Amniotic stem cell (primary cell): ENCODE data around the gene PTPRT.

Experiments
- DNase-seq: peaks from one replicate; lab custom pipeline; 2025; lab: John Stamatoyannopoulos, UW

PTPRT gene

DNA sequence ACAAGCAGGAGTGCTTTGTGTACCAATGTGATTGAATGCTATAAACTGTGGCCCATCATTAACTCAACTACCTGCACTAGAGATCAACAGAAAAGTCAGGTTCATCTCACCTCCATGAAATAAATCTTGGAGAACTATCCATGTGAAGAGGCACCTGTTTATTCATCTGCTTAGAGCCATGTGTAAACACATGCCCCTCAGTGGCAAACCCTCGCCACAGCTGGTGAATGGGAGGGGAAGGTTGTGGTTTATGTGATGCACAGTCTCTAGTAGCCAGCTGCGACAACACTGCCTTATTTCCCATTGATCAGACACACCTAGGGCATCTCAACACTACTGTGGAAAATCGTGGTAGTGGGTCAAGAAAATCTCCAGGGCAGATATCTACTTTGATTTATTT, 640.2 kb downstream of the PTPRT start:
- DNase-seq = no peak

GRCh38 chr20:42544926-42545325, 644.8 kb downstream of the PTPRT start:
- DNase-seq = no peak

DNA sequence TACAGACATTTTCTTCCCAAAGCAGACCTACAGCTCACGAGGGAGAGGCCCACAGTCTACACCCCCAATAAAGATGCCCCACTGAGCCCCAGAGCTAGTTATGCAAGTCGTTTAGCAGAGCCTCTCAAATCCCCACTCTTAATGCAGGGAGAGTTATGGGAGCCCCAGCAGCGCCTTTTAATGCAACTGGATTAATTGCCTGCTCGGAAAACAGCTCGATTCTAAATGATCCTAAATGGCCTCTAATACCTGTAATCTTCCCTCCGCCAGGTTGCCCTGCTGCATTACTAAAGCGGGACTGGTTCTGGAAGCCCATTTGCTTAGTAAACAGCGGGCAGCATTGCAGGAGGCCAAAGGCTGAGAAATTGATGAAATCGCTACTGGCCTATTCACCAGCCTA, 656.9 kb downstream of the PTPRT start:
- DNase-seq = no peak

DNA sequence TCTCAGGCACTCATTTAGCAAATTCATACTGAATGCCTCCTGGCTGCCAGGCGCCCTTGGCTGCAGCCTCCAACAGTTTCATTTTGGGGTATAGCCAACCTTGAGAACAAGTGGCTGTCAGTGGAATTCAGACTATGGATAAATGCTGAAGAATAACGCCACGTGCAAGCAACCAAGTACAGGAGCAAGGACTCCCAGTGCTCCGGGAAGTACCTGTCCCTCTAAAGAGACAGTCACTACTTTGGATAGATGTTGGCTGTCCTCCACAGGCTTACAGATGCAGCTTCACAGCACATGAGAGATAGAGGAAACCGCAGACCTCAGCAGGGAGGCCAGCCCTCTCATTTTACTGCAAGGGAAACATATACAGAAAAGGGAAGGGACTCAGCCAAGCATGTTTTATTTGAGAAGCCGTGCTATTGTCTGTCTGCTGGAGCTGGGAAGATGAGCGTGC, 658.2 kb downstream of the PTPRT start:
- no peak for DNase-seq

GRCh38 chr20:42530855-42531448, 658.8 kb downstream of the PTPRT start:
- DNase-seq = no peak

- no peak for DNase-seq
Measured at GRCh38 chr20:42530191-42530590, 659.5 kb downstream of the PTPRT start.

DNA sequence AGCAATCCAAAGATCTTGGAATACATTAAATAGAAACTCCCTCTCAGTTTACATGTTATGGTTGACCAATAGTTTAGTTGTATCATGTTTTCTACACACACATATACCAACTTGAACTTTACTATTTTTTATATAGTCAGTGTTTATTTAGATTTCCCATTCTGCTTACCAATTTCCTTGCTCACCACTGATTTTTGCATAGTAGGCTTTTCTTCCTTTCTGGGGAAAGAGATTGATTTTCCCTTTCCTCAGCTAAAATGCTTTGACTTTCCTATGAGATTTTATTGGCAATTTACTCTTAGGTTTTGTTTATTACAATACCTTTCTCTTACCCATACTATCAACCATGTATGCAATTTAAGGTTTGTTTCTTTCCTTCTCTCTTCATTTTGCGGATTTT, 665.6 kb downstream of the PTPRT start:
- DNase-seq = no peak

DNA sequence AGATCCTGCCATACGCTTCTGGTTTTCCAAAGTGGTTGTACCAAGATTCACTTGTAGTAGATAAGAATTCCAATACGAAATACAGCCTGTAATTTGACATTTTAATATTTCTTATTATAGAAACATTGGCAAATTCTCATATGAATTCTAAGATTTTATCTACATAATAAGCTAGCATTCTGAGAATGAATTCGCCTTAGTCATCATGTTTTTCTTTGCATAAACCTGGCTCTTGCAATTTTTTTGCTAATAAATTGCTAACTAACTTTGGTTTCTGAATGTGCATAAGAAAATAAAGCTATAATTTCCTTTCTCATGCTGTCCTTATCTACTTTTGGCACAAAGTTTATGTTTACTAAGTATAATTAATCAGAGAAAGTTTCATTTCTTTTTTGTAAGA, 673.0 kb downstream of the PTPRT start:
- no peak for DNase-seq

- DNase-seq = no peak
Measured at GRCh38 chr20:42510686-42511085, 679.0 kb downstream of the PTPRT start.

- no peak for DNase-seq
Measured at GRCh38 chr20:42507874-42508273, 681.8 kb downstream of the PTPRT start.

DNA sequence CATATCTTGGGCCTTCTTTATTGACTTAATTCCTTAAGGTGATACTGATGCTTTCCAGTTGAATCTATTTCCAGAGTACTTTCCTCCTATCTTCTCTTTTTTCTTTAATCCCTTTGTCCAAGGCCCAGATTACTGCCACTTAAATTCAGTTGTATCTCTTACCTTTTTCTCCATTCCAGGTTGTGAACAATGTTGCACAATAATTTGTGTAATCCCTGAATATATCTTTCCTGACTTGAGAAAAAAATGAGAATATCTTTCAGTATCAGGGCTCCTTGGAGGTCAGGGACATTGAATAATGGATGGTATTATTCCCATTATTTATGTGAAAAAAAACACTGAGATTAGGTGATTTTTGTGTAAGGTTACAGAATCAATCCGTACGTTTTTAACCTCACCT, 683.3 kb downstream of the PTPRT start:
- no peak for DNase-seq

GRCh38 chr20:42502591-42502990, 687.1 kb downstream of the PTPRT start:
- DNase-seq = no peak

DNA sequence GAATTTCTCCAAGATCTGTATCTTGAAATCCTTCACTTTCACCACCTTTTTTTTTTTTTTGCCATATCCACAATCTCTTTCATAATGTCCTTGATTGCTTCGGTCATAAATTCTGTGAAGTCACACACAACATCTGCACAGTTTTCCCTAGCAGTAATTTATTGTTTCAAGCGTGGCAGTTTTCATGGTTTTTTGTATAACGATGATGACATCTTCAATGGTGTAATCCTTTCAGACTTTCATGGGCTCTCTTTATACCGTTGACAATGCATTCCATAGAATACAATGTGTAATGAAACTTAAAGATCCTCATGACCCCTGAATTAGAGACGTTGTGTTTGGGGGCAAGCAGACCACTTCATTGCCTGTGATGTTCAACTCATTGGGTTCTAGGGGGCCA, 693.1 kb downstream of the PTPRT start:
- DNase-seq = no peak

DNA sequence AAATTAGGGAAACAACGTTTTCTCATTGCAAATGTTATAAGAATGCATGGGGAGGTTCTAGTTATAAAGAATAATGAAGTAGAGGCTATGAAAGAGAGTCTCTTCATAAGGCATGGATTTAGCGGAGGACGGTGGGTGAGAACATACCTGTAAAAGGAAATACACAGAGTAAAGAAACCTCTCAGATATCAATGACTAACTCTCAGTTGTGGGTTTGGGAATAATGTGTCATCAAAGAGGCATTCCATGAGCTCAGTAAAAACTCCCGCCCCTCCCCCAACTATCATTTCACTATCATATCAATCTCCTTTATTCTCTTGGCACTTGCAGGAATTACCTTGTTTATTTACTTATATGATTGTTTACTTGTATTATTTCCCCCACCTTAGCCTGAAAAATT, 695.4 kb downstream of the PTPRT start:
- DNase-seq = no peak

DNA sequence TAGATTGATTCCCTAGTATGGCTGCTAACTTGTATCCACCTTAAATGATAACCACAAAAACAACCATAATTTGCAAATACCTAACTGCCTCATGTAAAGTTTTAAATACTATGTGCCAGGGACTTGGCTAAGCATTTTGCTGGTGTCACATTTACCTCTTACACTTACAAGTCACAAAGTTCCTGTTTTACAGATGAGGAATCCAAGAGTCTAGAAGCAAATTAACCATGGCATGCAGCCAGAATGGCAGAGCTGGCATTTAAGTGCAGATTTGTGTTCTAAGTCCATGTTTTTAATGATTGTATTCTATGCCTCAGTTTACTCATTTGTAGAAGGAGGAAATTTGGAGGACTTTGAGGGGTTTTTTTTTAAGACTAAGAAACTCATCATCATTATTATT, 696.7 kb downstream of the PTPRT start:
- no peak for DNase-seq

DNA sequence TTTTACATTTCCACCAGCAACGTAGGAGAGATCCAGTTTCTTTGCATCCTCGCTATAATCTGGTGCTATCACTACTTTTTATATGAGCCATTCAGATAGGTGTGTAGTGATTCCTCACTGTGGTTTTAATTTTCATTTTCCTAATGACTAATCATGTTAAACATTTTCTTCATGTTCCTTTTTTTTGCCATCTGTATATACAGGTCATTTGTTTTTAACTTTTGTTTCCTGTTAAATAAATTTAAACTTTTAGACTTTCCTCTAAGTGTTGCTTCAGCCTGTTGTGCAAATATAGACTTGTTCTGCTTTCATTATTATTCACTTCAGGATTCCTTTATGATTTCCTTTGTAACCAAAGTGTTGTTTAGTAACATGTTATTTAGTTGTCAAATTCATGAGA, 697.4 kb downstream of the PTPRT start:
- no peak for DNase-seq

DNA sequence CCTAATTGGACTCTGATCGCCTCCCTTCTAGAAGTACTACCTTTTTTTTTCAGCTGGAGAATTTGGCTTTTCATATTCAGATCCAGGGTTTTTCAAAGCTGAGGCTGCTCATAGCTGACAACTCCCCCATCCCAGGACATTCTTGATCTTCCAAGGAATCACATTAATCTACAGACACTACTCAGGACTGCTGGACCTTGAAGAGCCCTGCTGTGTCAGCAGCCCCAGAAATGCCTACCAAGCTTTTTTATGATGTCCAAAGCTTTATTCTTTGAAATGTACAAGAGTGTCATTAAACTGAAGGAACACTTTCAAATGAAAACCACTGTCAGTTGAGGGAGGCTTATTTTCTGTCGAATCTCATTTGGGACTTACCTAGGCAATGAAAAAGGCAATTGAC, 704.1 kb downstream of the PTPRT start:
- DNase-seq = no peak

DNA sequence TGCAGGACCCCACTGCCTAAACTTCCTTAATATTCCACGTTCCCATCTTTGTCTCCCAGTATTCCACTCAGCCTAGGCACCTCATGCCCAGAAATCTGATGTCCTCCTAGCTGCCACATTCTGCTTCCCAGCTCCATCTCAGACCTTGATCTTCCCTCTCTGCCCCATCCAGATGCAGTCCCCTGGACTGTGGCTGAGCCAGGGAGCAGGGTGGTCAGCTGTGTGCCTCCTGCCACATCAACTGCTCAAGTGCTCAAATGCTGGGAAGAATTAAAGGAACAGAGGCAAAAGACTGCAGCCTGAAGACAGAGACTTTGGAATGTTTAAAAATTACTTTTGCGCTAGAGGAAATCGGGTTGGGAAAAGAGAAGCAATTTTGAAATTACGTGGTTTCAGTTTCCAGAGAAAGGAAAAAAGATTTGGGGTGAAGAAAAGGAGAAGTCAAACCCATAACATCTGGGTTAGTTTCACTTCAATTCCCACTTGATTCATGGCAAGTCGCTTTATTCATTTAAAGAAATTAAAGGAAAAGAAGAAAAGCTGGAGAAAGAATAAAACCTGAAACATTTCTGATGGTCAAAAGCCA, 704.8 kb downstream of the PTPRT start:
- DNase-seq = no peak

GRCh38 chr20:42484335-42484734, 705.4 kb downstream of the PTPRT start:
- DNase-seq = no peak

DNA sequence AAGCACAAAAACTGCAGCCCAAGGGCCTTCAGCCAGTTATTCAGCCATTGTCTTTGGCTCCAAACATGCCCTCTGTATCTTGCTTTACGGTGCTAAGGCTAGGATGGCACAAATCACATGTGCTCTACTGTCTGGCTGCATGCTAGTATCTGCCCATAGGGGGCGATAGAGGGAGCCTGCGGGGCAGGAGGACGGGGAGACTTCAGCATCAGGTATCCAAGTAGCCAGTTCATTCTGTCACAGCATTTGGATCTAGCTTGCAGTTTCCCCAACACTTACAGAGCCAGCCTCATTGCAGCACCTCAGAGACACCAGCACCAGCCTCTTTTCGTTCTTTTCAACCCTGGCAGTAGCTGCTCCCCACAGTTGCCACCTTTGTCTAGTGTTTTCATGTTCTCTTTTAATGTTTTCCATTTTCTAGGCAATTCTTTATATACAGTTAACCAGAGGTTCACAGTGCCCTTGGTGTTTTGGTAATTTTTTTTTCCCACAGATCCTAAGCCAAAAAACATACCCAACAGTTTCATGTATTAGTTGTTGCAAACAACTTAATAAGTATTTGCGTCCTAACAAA, 705.9 kb downstream of the PTPRT start:
- DNase-seq = no peak

DNA sequence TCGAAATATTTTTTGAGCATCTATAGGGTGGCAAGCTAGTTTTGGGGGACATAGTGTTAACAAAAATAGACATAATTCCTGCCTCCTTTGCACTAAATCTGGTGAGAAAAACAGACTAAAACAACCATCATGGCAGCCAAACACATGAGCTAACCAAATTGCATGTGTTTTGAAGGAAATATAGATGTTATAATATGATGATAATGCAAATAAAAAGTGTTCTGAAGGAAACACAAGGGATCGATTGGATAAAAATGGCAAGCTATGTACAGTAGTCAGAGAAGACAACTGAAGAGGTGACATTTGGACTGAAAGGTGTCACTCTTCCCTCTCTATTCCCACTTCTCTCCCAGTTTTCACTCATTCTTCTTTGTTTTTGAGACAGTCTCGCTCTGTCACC, 706.9 kb downstream of the PTPRT start:
- no peak for DNase-seq

DNA sequence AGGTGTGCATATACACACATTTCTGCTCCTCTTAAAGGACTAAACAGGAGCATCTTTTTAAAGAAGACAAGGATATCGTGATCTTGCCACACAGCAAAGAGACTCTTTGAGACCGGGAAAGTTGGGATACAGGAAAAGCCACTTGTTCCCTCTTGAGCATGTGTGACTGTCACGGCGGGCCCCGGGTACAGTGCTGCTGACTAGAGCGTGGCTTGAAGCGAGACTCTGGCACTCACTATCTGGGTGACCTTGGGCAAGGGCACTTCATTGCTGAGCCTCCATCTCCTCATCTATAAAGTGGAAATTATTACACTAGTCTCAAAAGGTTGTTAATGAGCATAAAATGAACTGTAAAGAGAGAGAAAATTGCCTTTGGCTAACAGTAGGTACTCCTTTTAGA, 713.9 kb downstream of the PTPRT start:
- DNase-seq = no peak

DNA sequence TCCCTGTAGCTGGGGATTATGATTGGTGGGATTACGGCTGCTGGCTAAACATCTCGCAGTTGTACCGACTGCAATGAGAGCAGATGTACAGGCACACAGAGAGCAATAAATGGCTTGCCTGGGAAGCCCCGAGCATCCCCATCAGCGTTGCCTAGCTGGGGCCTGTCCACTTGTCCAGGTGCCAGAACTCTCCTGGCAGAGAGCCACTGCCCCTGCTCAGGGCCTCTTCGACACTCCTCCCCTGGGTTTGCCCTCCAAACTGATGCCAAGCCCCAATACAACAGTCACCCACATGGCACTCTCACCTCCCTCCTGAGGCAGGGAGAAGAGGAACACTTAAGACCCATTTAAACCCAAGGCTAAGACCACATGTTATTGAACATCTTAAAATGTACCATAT, 715.1 kb downstream of the PTPRT start:
- DNase-seq = no peak

- no peak for DNase-seq
Measured at GRCh38 chr20:42472198-42472597, 717.5 kb downstream of the PTPRT start.
